HEK293T (cell line): ENCODE data around the gene GZMA.

ENCODE experiments used
- NFRKB ChIP-seq: fragments of 450-650 bp; IDR thresholded peaks from 2 replicates; pipeline ENCODE4 v1.6.1; 2016; ENCODE audit warnings: mild to moderate bottlenecking, moderate library complexity
- SP1 ChIP-seq: fragments of 450-650 bp; IDR thresholded peaks from 2 replicates; pipeline ENCODE4 v1.6.1; 2017

DNA sequence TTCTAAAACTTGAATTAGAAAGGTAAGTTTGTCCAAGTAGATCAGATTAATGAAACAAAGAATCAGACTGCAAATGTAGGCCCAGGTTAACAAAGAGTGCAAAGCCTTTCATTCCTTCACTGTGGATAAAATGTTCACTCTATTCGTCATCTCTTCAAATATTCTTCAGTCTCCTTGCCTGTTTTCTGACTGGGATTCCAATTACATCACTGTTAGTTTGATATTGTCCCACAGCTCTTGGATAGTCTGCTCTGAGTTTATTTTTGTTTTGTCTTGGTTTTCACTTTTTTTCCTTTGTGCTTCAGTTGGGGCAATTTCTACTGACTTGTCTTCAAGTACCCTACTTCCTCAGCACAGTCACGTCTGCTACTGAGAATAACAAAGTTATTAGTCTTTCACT, 38.5 kb upstream of the GZMA start:
- TF ChIP-seq SP1 (no peak), NFRKB (no peak)
